ENCODE results near the gene CPLX1. TPM values are rescaled to one million over a fixed set of nuclear protein-coding genes. Genes with fewer than 3 reads are reported as not detected.
"Not testable (repeated sequence)": the region's sequence is repeated elsewhere in the genome, so short reads cannot be mapped to it uniquely, and the experiment has no call there.

Gene CPLX1
- total RNA-seq, 2 experiments from 2014 or later = 0.16 TPM; not detected in 1

DNA sequence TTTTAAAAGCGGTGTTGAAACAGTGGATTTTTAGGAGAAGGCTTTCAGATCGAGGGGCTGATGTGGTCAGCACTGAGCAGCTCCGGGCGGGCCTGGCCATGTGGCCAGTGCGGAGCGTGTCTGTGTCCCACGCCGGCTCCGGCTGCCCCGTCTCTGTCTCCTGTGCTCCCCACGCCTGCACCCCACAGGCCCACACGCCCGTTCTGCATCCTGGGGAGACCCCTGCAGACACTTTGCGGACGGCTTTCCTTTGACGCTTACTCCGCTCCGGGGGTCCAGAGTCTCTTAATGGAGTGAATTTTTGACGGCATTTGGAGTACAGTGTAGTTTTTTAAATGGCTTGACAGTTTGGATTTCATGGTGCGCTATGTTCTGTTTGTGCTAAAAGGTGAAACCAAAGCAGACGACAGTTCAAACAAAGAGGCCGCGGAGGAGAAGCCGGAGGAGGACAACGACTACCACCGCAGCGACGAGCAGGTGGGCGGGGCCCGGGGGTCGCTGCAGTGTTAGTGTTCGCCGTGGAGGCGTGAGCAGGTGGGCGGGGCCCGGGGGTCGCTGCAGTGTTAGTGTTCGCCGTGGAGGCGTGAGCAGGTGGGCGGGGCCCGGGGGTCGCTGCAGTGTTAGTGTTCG is 81.6 kb downstream of the CPLX1 start:
- H3K4me1 Mint-ChIP-seq = no peaks in the 10 kb centered on the region

GRCh38 chr4:743463-744211 is 82.3 kb downstream of the CPLX1 start:
- Mint-ChIP-seq H3K36me3 (peaks cover 10% of the 10 kb centered on the region), H3K4me1 (no peaks in the 10 kb centered on the region), H3K4me3 (no peak overlapping the region), H3K27me3 (no peaks in the 10 kb centered on the region), H3K27ac (no peak overlapping the region), H3K9me3 (no peaks in the 10 kb centered on the region)
- DNase-seq = no peak

More for the DNA sequence above, 81.6 kb downstream of the CPLX1 start:
- no peak for DNase-seq
- Mint-ChIP-seq H3K36me3 (peaks cover 11% of the 10 kb centered on the region), H3K4me3 (no peak overlapping the region), H3K27ac (no peak overlapping the region), H3K27me3 (no peaks in the 10 kb centered on the region), H3K9me3 (no peaks in the 10 kb centered on the region)

DNA sequence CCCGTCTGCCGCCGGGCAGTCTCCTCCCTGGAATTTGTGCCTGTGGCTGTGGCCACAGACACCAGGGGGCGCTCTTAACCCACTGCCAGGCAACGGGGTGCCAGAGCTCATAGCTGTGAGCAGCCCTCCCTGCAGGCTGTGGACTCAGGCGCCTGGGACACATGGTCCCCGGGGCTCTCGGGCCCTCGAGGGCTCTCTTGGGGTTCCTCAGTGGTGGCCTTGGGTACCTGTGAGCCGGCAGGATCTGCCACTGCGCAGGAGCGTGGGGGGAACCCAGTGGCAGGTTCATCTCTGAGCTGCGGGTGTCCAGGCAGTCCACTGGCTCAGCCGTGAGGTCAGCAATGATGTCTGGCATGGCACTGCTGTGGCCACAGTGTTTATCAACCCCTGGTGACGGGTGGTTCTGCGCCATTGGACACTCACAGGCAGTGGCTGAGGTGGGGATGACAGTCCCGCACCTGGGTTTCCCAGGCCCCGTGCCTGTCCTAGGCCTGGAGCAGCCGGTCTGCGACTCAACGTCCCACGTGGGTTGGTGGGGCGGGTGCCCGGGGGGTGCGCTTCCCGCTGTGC is 83.1 kb downstream of the CPLX1 start:
- Mint-ChIP-seq H3K36me3 (peaks cover 4% of the 10 kb centered on the region), H3K27me3 (no peaks in the 10 kb centered on the region), H3K9me3 (no peaks in the 10 kb centered on the region), H3K4me1 (no peaks in the 10 kb centered on the region), H3K27ac (no peak overlapping the region), H3K4me3 (no peak overlapping the region)
- DNase-seq = peak; percentile 78

DNA sequence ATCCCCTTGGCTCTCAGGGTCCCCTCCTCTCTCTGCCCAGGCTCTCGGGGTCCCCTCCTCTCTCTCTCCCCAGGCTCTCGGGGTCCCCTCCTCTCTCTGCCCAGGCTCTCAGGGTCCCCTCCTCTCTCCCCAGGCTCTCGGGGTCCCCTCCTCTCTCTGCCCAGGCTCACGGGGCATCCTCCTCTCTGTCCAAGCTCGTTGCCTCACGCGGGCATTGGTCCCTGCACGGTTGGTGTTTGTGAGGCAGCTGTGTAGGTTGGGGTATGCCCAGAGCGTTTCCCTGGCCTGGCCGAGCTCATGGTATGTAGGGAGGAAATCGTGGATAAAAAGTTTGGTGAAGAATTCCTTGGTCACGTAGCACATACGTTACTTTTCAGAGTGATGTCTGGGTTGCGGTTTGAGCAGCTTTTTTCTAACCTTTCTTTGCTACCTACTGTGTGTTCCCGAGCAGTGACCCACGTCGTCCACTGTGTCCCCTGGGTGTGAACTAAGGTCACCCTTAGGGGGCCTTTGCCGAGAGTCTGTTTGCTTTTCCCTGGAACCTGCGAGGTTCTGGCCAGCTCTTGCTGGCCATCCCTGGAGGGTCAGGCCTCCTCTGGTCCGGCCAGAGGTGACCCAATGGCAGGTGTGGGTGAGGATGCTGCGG is 83.7 kb downstream of the CPLX1 start:
- no peaks in the 10 kb centered on the region for H3K27me3 Mint-ChIP-seq

GRCh38 chr4:740656-741282 is 85.2 kb downstream of the CPLX1 start:
- no peaks in the 10 kb centered on the region for H3K27me3 Mint-ChIP-seq
- no peak overlapping the region for H3K4me3 Mint-ChIP-seq
- no peaks in the 10 kb centered on the region for H3K4me1 Mint-ChIP-seq
- H3K36me3 Mint-ChIP-seq = peaks cover 3% of the 10 kb centered on the region
- DNase-seq = no peak
- no peaks in the 10 kb centered on the region for H3K9me3 Mint-ChIP-seq
- no peak overlapping the region for H3K27ac Mint-ChIP-seq

More for the DNA sequence above, 83.7 kb downstream of the CPLX1 start:
- Mint-ChIP-seq H3K4me3 (no peak overlapping the region), H3K9me3 (no peaks in the 10 kb centered on the region), H3K27ac (no peak overlapping the region), H3K36me3 (peaks cover 3% of the 10 kb centered on the region), H3K4me1 (no peaks in the 10 kb centered on the region)
- DNase-seq = no peak

- DNase-seq = no peak
- Mint-ChIP-seq H3K36me3 (peaks cover 3% of the 10 kb centered on the region), H3K27ac (no peak overlapping the region), H3K9me3 (no peaks in the 10 kb centered on the region), H3K27me3 (no peaks in the 10 kb centered on the region), H3K4me1 (no peaks in the 10 kb centered on the region), H3K4me3 (no peak overlapping the region)
Observed at GRCh38 chr4:740011-740410, 85.9 kb downstream of the CPLX1 start.

- DNase-seq = no peak
- H3K27me3 Mint-ChIP-seq = no peaks in the 10 kb centered on the region
- no peaks in the 10 kb centered on the region for H3K9me3 Mint-ChIP-seq
- H3K27ac Mint-ChIP-seq = no peak overlapping the region
- no peak overlapping the region for H3K4me3 Mint-ChIP-seq
- no peaks in the 10 kb centered on the region for H3K4me1 Mint-ChIP-seq
- peaks cover 3% of the 10 kb centered on the region for H3K36me3 Mint-ChIP-seq
Observed at GRCh38 chr4:739569-739968, 86.4 kb downstream of the CPLX1 start.

DNA sequence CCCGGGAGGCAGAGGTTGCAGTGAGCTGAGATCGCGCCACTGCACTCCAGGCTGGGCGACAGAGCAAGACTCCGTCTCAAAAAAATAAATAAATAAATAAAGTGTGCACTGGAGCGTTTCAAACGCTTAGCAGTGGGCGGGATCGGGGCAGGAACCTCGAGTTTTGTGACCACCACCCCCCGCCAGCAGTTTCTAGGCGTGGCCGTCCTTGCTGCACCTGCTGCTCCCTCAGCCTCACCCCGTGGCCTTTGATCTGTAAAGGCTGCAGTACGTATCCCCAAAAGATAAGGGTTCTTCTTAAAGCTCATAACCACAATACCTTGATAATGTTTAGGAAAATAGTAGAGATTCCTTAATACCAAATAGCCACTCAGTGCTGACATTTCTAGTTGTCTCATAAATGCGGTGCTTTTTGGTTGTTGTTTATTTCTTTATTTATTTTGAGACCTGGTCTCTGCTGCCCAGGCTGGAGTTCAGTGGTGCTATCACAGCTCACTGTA is 87.1 kb downstream of the CPLX1 start:
- Mint-ChIP-seq H3K4me1 (no peaks in the 10 kb centered on the region), H3K27ac (no peak overlapping the region), H3K9me3 (no peaks in the 10 kb centered on the region), H3K36me3 (no peaks in the 10 kb centered on the region), H3K4me3 (no peak overlapping the region), H3K27me3 (no peaks in the 10 kb centered on the region)
- DNase-seq = no peak

DNA sequence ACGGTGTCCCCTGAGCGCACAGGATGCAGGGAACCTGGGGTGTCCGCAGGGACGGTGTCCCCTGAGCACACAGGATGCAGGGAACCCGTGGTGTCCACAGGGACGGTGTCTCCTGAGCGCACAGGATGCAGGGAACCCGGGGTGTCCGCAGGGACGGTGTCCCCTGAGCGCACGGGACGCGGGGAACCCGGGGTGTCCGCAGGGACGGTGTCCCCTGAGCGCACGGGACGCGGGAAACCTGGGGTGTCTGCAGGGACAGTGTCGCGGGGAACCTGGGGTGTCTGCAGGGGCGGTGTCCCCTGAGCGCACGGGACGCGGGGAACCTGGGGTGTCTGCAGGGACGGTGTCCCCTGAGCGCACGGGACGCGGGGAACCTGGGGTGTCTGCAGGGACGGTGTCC is 89.4 kb downstream of the CPLX1 start:
- not testable (repeated sequence) for DNase-seq, H3K4me1 Mint-ChIP-seq, H3K27me3 Mint-ChIP-seq, H3K36me3 Mint-ChIP-seq, H3K9me3 Mint-ChIP-seq, H3K4me3 Mint-ChIP-seq, H3K27ac Mint-ChIP-seq

DNA sequence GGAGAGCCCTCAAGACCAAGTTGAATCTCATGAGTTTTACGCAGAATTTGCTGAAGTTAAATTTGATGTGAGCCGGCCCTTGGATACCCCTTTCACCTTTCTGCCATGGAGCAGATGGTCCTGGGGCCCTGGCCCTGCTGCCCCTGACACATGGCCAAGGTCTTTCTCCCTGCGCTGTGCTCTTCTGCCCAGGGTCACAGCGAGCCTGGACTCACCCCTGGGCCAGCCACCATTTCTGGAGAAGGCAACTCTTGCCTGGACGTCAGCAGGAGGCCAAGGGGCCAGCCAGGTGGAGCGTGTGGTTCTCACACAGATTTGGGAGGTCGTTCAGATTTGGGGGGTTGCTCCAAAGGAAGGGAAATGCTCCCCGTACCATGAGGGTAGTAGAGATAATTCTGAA is 90.3 kb downstream of the CPLX1 start:
- Mint-ChIP-seq H3K27me3 (no peaks in the 10 kb centered on the region), H3K27ac (no peak overlapping the region), H3K4me1 (no peaks in the 10 kb centered on the region), H3K36me3 (peaks cover 2% of the 10 kb centered on the region), H3K9me3 (no peaks in the 10 kb centered on the region), H3K4me3 (no peak overlapping the region)
- DNase-seq = no peak

Other genes with a start within 250 kb of the CPLX1 start
- not detected for gene TMEM271, start 249.8 kb downstream of the CPLX1 start, total RNA-seq
- 10 to 100 TPM; 12.6 to 13.9 TPM for gene PDE6B, start 200.6 kb downstream of the CPLX1 start, total RNA-seq
- 100 to 1,000 TPM; 284 to 287 TPM for gene ATP5ME, start 151.9 kb downstream of the CPLX1 start, total RNA-seq
- gene MYL5, start 151.6 kb downstream of the CPLX1 start, total RNA-seq = 10 to 100 TPM; 22.7 to 22.9 TPM
- gene SLC49A3, start 137.0 kb downstream of the CPLX1 start, total RNA-seq = under 1 TPM; 0.38 to 0.43 TPM
- 10 to 100 TPM; 19.7 to 21.2 TPM for gene PCGF3, start 120.3 kb downstream of the CPLX1 start, total RNA-seq
- gene GAK, start 106.2 kb upstream of the CPLX1 start, total RNA-seq = 10 to 100 TPM; 92.8 to 98.9 TPM
- 10 to 100 TPM; 14.4 to 17.6 TPM for gene TMEM175, start 106.3 kb upstream of the CPLX1 start, total RNA-seq
- gene DGKQ, start 147.4 kb upstream of the CPLX1 start, total RNA-seq = 10 to 100 TPM; 12.5 to 14.0 TPM
- 1 to 10 TPM; 6.6 to 7.1 TPM for gene IDUA, start 160.9 kb upstream of the CPLX1 start, total RNA-seq
- gene SLC26A1, start 167.3 kb upstream of the CPLX1 start, total RNA-seq = under 1 TPM; 0.20 to 0.21 TPM
- gene FGFRL1, start 185.5 kb upstream of the CPLX1 start, total RNA-seq = 10 to 100 TPM; 17.0 to 17.2 TPM

Data from activated naive CD8-positive, alpha-beta T cell treated with anti-CD3 and anti-CD28 coated beads for 36 hours (primary cell).